Right atrium auricular region (tissue), 2 donors: Measurements from ENCODE around the gene RNF123. TPM values are rescaled to one million over a fixed set of nuclear protein-coding genes. Genes with fewer than 3 reads are reported as not detected.
A peak's percentile ranks its signal among the peaks of the same experiment; 100 is the strongest.

Source experiments
- DNase-seq: peaks from one replicate; pipeline ENCODE4 v3.0.0-alpha.2; 2019; ENCODE audit warnings: low spot score
- H3K27ac ChIP-seq, 2 donors: fragments of 200-600 bp; sonication (generic); 1 replicate in 1 of 2; 2 replicates in 1 of 2; pipeline ENCODE4 v1.5.1; 2016 to 2019
- H3K27me3 ChIP-seq, 2 donors: fragments of 200-600 bp; sonication (generic); one replicate each; pipeline versions ENCODE4 v1.5.1 to v1.6.0; 2017 to 2019
- H3K36me3 ChIP-seq: fragments of 200-600 bp; sonication (generic); one replicate; pipeline ENCODE4 v1.5.1; 2016
- H3K4me1 ChIP-seq, 2 donors: fragments of 200-600 bp; sonication (generic); one replicate each; pipeline versions ENCODE4 v1.5.1 to v1.6.0; 2017 to 2019
- H3K4me3 ChIP-seq, 2 donors: fragments of 200-600 bp; sonication (generic); 1 replicate in 1 of 2; 2 replicates in 1 of 2; pipeline ENCODE4 v1.5.1; 2017 to 2019; ENCODE audit warnings: mild to moderate bottlenecking in 1 of 2, moderate library complexity in 1 of 2
- H3K9me3 ChIP-seq, 2 donors: fragments of 200-600 bp; sonication (generic); one replicate each; pipeline ENCODE4 v1.5.1; 2019
- CTCF ChIP-seq, 2 donors: fragments of 200-600 bp; sonication (generic); IDR thresholded peaks; one replicate each; pipeline ENCODE4 v1.5.1; 2019; ENCODE audit warnings: antibody characterized with exemption in 2 of 2
- total RNA-seq, 2 donors: library from RNA; depleted of rRNA; stranded (reverse); fragments of >200 nt; gene quantifications; one replicate each; pipeline ENCODE4 v1.1.0, GENCODE V29; 2016

Gene RNF123
- total RNA-seq = 10 to 100 TPM; 29.1 to 29.8 TPM

GRCh38 chr3:49689046-49689907 lies at the start of gene RNF123, which contains the start of gene MST1:
Gene RNF123, plus strand, starts transcription at chr3:49689557. Its CDS starts 1,609 bp downstream, at chr3:49691166.
Gene MST1, minus strand, starts transcription at chr3:49689474. Its CDS starts 783 bp downstream, at chr3:49688691.
- Histone ChIP-seq H3K4me1 (peaks cover 0 to 44% of the 10 kb centered on the region in 2 donors), H3K27ac (peak within 1 kb of the TSS; percentile 71 to 88), H3K27me3 (no peaks in the 10 kb centered on the region), H3K9me3 (no peaks in the 10 kb centered on the region), H3K36me3 (no peaks in the 10 kb centered on the region), H3K4me3 (peak within 1 kb of the TSS; percentile 82 to 97)
- peak; percentile 86 for DNase-seq
- TF ChIP-seq CTCF (IDR thresholded peaks at IDR 0.05) = peak in 1 of 2 donors; percentile 57

GRCh38 chr3:49641292-49641691 lies 48.1 kb upstream of the RNF123 start:
- no peaks in the 10 kb centered on the region for H3K27me3 ChIP-seq
- H3K36me3 ChIP-seq = no peaks in the 10 kb centered on the region
- no peak overlapping the region for H3K4me3 ChIP-seq
- H3K9me3 ChIP-seq = no peaks in the 10 kb centered on the region
- H3K4me1 ChIP-seq = no peaks in the 10 kb centered on the region
- no peak overlapping the region for H3K27ac ChIP-seq
- no peak for TF ChIP-seq CTCF (IDR thresholded peaks at IDR 0.05)
- DNase-seq = no peak

GRCh38 chr3:49641921-49642707 lies 47.2 kb upstream of the RNF123 start:
- H3K27ac ChIP-seq = no peak overlapping the region
- TF ChIP-seq CTCF (IDR thresholded peaks at IDR 0.05) = no peak
- H3K9me3 ChIP-seq = no peaks in the 10 kb centered on the region
- H3K27me3 ChIP-seq = no peaks in the 10 kb centered on the region
- no peaks in the 10 kb centered on the region for H3K36me3 ChIP-seq
- H3K4me1 ChIP-seq = no peaks in the 10 kb centered on the region
- DNase-seq = no peak
- H3K4me3 ChIP-seq = no peak overlapping the region

GRCh38 chr3:49642708-49643145 lies 46.6 kb upstream of the RNF123 start:
- Histone ChIP-seq H3K27ac (no peak overlapping the region), H3K9me3 (no peaks in the 10 kb centered on the region), H3K4me1 (peaks cover 0 to 6% of the 10 kb centered on the region in 2 donors), H3K36me3 (no peaks in the 10 kb centered on the region), H3K27me3 (no peaks in the 10 kb centered on the region), H3K4me3 (no peak overlapping the region)
- no peak for DNase-seq
- TF ChIP-seq CTCF (IDR thresholded peaks at IDR 0.05) = no peak

GRCh38 chr3:49644684-49645083 lies 44.7 kb upstream of the RNF123 start:
- H3K27me3 ChIP-seq = no peaks in the 10 kb centered on the region
- H3K27ac ChIP-seq = no peak overlapping the region
- no peak for DNase-seq
- no peaks in the 10 kb centered on the region for H3K36me3 ChIP-seq
- H3K4me3 ChIP-seq = no peak overlapping the region
- H3K9me3 ChIP-seq = no peaks in the 10 kb centered on the region
- TF ChIP-seq CTCF (IDR thresholded peaks at IDR 0.05) = no peak
- peaks cover 0 to 14% of the 10 kb centered on the region in 2 donors for H3K4me1 ChIP-seq
